ENCODE results near the gene EYS.
"Not testable (repeated sequence)": the region's sequence is repeated elsewhere in the genome, so short reads cannot be mapped to it uniquely, and the experiment has no call there.

The EYS gene

DNA sequence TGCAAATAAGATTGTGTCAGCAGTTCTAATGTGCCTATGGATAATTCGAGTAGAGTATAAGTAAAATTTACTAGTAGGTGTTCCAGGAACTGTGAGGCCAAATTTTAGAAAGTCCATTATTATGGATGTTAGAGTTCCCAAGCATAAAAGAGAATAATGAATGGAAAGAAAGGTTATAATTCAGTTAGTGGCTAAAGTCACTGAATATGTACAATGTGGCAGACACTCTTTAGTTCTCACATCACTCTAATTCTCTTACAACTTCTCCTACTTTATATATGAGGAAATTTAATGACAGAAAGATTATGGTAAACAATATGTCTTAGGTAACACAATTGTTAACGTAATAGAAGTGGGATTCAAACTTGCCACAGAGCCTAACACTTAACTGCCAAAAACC lies 75.3 kb downstream of the EYS start:
- no peak for DNase-seq

DNA sequence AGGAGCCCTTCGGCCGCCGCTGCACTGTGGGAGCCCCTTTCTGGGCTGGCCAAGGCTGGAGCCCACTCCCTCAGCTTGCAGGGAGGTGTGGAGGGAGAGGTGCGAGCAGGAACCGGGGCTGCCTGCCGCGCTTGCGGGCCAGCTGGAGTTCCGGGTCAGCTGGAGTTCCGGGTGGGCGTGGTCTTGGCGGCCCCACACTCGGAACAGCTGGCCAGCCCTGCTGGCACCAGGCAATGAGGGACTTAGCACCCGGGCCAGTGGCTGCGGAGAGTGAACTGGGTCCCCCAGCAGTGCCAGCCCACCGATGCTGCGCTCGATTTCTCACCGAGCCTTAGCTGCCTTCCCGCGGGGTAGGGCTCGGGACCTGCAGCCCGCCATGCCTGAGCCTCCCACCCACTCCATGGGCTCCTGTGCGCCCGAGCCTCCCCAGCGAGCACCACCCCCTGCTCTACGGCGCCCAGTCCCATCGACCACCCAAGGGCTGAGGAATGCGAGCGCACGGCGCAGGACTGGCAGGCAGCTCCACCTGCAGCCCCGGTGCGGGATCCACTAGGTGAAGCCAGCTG lies 79.5 kb downstream of the EYS start:
- DNase-seq = not testable (repeated sequence)

DNA sequence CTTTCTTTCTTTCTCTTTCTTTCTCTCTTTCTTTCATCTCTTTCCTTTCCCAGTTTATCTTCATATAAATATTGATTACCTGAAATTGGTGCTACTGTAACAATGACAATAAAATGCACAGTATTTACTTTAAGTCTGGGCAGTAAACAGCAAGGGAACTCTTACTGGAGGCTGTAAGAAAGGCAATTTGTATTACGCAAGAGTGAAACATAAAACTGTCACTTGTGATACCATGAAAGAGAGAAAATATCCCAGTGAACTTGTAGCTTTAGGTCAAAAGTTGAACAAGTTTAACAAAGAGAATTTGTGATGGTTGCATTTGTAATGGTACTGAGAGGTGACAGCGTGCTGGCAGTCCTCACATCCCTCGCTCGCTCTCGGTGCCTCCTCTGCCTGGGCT lies 80.0 kb downstream of the EYS start:
- no peak for DNase-seq

DNA sequence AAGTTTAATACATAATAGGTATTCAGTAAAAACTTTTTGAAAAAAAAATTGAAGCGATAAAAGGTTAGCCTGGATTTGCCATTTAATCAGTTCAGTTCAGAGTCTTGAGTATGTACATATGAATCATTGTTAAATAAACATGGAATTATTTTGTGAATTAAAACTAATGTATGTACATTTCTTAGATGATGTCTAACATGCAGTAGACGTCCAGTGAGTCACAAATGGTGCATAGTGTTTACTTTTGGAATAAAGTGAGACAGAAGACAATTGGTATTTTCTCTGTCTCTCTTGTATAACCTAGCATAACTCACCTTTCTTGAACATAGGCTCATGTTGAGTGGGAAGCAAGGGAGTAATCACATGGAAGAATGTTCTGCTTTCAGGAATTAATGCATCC lies 83.5 kb downstream of the EYS start:
- DNase-seq = no peak

DNA sequence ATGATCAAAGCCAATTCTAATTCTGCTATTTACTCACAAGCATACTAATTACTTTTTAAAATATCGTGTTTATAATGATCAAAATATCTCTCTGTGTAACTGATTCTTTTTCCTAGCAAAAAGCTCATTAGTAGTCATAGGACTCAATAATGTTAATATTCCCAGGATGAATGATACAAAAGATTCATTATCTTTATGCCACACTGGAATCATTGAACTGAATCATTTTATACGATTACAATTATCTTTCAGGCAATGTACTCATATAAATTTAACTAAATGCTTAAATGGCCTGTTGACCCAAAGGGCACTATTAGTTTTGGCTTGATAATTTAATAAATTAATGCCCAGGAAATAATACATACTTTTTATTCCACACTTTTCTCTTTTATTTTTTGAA lies 96.3 kb downstream of the EYS start:
- DNase-seq = no peak

DNA sequence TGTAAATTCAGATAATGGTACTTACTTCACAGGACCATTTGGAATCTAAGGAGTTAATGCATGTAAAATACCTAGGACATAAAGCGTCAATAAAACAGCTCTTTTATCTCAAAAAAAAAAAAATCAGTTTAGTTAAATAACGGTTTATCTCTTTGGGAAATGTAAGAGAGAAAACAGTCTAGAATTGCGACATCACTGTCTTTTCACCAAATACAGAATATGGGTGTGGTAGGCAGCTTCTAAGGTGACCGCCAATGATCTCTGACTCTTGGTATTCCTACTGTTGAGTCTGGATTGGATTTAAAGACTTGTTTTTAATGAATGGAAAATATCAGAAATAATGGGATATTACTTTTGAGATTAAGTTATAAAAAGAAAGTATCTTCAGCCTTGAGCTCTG lies 111.5 kb downstream of the EYS start:
- DNase-seq = no peak

DNA sequence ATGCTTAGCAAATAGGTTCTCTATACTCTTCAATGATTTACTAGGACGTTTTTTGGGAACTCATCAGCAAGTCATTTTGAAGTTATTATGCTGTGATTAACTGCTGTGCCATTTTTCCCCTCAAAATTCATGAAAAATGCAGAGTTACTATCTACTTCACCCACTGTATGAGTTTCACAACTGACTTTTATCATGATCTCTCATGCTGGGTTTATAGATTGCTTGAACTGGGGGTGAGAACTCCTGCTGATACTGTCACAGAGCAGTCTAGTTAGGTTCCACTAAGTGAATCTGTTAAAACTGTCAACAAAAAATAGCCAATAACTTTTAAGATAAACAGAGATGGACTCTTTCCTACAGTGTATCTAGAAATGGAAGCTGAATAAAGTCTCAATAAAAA lies 136.7 kb downstream of the EYS start:
- no peak for DNase-seq

DNA sequence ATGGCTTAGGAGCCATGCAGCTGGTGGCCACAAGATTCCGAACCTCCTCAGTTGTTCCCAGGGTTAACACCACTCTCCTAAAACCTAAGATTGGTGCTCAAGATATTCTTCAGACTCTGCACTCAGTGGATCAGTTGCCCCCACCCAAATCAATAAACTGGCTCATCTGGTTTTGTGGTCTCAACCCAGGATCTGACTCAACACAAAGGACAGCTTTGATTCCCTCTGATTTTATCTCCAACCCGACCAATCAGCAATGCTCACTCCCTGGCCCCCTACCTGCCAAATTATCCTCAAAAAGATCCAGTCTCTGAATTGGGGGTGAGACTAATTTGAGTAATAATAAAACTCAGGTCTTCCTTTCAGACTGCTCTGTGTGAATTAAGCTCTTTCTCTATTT lies 137.5 kb downstream of the EYS start:
- DNase-seq = no peak

DNA sequence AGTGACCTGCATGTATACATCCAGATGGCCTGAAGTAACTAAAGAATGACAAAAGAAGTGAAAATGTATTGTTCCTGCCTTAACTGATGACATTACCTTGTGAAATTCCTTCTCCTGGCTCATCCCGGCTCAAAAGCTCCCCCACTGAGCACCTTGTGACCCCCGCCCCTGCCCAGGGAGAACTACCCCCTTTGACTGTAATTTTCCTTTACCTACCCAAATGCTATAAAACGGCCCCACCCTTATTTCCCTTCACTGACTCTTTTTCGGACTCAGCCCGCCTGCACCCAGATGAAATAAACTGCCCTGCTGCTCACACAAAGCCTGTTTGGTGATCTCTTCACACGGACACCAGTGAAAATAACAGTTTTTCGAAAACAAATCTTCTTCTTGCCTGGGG lies 138.0 kb downstream of the EYS start:
- not testable (repeated sequence) for DNase-seq

DNA sequence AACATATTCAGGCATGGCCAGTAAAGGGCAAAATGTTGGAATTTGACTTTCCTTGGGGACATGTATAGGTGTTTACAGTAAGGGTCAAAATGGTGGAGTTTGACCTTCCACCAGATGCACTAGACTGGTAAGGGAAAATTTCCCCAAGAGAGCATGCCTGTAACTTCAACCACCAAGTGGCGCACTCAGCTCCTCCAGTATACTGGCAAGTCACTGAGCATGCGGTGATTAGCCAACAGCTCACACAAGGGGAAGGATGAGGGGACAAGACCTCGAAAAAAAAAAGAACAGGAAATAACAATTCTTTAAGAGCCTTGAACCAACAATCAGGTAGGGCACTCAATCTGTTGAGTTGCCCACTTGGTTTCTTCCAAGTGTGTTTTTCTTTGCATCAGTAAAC lies 140.9 kb downstream of the EYS start:
- DNase-seq = no peak

DNA sequence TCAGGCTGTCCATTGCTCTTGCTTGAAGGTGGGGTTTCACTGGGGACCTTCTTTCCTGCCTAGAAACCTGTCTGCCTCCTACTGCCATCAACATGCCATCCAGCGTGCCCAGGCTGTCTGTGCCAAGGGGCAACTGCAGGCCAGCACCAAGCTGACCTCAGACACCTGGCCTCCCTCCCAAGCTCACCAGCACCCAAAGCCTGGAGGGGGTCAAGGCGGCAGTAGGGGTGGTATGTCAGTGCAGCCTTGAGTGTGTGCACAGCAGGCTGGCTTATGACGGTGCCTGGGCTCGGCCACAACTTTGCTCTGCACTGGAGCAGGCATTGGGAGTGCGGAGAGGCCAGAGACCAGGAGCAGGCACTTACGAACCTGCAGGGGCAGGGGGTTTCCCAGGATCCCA lies 149.0 kb downstream of the EYS start:
- no peak for DNase-seq

DNA sequence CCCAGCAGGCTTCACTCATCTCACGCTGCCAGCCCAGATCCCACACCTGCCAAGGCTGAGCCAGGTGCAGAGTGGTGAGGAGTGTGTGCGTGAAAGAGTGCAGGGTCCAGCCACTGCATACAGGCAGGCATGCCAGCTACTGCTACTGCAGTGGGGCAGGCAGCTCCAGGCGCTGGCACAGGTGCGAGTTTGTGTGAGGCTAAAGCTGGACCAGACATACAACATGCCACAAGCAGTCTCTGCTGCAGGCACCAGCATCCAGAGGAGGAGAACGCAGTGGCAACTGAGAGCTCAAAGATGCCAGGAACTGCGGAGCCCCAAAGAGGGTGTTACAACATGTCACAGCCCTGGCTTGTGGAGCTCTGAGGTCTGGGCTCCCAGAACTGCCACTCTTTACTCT lies 149.8 kb downstream of the EYS start:
- no peak for DNase-seq

DNA sequence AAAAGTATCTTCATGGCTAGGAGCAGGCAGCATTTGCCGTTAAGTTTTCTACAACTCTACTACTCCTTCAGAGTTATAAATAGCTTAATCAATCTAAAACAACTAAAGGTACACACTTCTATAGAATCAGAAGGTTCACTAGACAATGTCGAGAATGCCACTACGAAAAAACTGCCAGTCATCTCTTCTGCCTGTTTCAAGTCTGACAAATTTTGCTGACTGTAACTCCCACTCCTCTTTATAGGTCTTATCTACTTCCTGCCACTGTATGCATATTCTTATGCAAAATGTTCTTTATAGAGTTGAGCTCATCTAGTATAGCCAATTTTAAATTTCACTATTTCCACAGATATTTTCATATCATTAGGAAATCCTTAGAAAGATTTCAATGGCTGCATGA lies 160.1 kb downstream of the EYS start:
- DNase-seq = no peak

DNA sequence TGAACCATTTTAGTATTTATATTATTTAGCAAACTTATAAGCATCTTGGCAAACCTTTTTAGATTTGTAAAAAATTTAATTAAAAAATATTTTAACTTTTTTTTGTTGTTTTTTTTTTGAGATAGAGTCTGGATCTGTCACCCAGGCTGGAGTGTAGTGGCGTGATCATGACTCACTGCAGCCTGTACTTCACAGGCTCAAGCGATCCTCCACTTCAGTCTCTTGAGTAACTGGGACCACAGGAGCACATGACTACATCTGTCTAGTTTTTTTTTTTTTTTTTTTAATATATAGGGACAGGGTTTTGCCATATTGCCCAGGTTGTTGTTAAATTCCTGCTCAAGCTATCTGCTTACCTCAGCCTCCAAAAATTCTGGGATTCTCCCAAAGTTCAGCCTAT lies 161.1 kb downstream of the EYS start:
- no peak for DNase-seq

DNA sequence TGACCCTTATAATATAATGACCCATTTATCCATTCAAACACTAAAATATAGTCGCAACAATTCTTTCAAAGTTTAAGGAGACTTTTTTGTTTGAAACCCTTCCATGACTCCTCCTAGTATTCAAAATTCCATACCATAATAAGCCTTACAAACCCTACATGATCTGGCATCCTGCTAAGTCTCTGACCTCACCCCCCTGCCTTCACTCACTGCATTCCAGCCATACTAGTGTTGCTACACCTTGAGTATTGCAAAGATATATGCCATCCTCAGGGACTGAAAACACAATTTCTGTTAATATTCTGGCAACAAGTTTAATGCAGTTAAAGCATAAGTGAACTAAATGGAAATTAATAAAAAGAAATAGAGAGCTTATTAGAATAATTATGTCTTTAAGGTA lies 168.4 kb downstream of the EYS start:
- DNase-seq = no peak

DNA sequence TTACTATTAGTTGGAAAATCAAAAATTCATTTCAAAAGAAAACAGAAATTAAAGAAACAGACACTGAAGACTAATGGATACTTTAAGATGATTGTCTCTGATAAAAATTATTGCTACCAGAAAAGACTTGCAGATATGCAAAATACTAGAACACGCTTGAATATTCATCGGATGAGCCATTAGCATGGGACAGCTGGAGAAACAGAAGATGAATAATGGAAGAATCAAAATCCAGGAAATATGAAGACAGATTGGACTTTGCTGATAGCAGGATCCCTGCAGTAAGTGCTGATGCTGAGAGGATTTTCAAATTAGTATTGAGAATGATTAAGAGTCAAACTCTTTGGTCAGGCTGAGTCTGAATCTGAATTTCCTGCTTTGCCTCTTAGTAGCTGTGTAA lies 169.4 kb downstream of the EYS start:
- DNase-seq = no peak

DNA sequence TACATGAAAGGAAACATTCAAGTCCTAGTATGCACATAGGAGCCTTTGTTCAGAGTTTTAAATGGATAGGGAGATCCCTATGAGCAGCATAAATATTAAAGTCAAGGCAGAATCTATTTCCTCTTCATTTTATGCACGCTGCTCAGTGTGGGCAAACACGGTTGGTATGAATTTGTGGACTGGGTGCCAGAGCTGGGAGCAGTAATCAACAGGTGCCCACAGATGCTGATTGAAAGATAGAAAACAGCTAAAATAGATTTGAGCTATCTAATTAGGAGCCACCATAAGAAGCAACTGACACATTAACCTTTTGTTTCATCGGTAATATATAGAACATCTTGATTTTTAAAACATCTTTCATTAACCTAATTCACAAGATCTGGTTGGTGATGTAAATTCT lies 175.5 kb downstream of the EYS start:
- DNase-seq = no peak

DNA sequence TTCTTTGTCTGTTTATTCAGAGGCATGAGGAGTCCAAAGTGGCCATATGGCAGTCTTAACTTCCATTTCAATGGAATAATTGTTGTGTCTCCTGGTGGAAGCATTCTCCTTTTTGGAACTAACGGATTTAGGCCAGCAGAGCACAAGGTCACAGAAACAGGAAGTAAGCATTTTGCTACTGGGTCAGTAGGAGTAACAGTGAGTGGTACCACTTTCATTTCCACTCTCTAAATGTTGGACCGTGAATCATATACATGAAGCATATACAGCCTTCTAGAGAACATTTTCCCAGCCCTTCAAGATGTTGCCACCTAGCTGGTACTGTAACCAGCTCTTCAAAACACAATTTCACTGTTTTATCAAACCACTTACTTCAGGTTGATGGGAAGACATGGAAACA lies 182.8 kb downstream of the EYS start:
- no peak for DNase-seq

DNA sequence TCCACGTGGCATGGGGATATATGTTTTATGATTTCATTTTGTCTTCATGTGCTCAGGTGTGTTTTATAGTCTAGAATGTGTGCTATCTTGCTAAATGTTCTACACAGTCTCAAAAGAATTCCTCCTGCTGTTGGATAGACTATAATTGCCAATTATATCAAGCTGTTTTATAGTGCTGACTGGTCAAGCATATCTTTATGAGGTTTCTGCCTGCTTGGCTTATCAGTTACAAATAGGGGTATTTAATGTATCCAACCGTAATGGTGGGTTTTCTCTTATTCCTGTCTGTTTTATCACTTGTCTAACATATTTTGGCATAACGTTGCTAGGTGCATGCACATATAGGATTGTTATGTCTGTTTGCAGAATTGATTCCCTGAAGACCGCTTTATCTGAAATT lies 201.3 kb downstream of the EYS start:
- DNase-seq = no peak

DNA sequence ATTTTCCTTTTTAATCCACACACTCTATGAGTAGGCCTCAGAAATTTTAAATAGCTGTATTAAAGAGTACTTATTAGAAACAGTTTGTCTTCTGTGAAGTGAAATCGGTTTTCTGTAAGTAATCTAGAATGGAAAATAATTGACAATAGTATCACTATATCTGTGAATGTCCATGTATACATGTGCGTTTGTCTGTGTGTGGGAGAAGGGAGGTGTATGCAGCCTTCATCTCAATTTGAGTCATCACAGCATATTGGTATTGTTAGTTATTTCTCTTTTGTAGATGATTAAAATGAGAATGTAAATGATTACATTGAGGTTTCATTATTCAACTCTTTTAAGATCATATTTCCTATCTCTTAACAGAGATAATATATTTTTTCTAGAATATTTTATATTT lies 206.0 kb downstream of the EYS start:
- no peak for DNase-seq

DNA sequence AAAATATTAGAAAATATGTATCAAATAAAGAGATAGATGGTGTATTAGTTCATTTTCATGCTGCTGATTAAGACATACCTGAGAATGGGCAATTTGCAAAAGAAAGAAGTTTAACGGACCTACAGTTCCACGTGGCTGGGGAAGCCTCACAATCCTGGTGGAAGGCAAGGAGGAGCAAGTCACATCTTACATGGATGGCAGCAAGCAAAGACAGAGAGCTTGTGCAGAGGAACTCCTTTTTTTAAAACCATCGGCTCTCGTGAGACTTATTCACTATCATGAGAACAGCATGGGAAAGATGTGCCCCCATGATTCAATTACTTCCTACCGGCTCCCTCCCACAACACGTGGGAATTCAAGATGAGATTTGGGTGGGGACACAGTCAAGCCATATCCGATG lies 223.4 kb downstream of the EYS start:
- DNase-seq = not testable (repeated sequence)

DNA sequence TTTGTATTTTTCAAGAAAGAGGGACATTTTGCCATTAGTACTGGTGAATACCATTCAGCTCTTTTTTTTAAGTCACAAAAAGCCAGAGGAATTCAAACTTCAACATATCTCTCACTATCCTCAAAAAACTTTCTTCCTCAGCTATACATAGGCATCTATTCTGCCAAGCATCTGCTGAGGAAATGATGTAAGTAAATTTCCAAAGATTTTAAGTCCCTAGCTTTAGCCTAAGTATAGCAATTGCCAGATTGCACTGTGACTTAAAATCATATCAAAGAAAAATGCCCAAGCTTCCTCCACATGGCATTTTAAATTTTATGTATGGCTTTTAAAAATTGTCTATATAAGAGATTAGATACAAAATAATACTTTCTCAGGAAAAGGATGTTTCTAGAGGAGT lies 237.4 kb downstream of the EYS start:
- no peak for DNase-seq

DNA sequence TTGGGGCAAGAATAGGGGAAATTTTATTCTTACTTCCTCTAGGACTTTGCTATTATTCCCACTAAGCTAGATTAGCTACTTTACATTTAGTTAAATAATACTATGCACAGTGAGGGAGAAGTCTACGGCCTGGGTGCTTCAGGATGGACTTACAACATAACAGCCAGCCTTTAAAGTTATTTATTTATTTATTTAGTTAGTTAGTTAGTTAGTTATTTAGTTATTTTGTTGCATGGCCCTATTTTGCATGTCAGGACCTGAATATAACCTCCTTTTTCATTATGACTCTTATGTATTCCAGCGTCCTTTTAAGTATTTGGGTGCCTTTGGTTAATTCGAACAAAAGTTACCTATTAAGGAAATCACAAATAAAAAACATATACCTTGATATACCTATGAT lies 238.7 kb downstream of the EYS start:
- no peak for DNase-seq

DNA sequence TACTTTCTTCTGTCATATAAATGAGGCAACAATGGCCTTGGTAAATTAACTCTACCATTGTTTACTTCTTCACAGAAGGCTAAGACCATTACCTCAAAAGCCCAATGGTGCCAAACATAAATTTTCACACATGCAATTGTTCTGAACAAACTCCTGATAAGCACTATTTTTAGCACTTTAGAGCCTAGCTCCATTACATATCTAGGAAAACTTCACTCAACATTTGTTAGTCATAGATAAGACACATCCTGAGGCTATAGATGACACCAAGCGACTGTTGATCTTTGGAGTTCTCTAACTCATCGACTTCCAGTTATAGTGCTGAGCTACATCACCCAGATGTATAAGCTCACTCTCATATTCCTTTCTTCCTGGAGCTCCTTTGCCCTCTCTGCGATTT lies 245.9 kb downstream of the EYS start:
- DNase-seq = no peak

DNA sequence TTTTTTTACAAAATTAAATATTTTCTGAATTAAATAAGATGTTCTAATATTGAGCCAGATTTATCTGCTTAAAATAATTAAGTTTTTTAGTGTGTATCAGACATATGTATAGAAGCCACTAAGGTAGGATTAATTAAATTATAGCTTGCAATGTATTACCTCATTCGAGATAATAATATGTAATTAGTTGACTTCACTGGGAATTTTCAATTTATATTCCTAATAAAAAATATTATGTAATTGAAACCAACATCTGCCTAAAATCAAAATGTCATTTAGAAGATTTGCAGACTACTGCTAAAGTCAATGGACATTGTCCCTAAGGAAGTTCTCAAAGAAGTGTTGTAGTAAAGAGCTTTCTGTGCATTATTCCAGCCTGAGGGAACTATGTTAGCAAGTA lies 254.7 kb downstream of the EYS start:
- DNase-seq = no peak

DNA sequence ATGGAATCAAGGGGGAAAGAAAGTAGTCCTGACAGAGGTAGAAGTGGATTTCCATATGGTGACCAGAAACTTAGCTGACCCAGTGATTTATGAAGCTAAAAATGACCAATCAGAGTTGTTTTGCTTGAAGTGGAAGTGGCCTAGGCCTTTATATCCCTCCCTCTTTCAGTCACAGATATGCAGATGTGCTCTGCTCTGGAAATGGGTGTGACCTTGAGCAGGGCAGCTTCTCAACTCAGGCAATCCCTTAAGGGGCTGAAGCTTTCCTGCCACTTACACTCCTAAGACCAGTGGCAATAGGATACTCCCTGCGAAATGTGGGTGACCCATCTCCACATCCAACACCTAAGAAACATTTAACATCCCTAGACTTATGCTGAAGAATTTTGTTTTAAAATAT lies 256.6 kb downstream of the EYS start:
- no peak for DNase-seq

Data from activated CD4-positive, alpha-beta T cell treated with anti-CD3 and anti-CD28 coated beads, Interleukin-10, Interleukin-2, amounts not matched to agents 100 ng/mL and 50 ng/mL, durations not matched to agents 16 hours and 8 hours (primary cell).